Right atrium auricular region (tissue), 2 donors: ENCODE data around the gene EPAS1. TPM values are rescaled to one million over a fixed set of nuclear protein-coding genes. Genes with fewer than 3 reads are reported as not detected.

Experiments used
- DNase-seq: peaks from one replicate; pipeline ENCODE4 v3.0.0-alpha.2; 2019; ENCODE audit warnings: low spot score
- H3K27ac ChIP-seq, 2 donors: fragments of 200-600 bp; sonication (generic); 1 replicate in 1 of 2; 2 replicates in 1 of 2; pipeline ENCODE4 v1.5.1; 2016 to 2019
- H3K27me3 ChIP-seq, 2 donors: fragments of 200-600 bp; sonication (generic); one replicate each; pipeline versions ENCODE4 v1.5.1 to v1.6.0; 2017 to 2019
- H3K36me3 ChIP-seq: fragments of 200-600 bp; sonication (generic); one replicate; pipeline ENCODE4 v1.5.1; 2016
- H3K4me1 ChIP-seq, 2 donors: fragments of 200-600 bp; sonication (generic); one replicate each; pipeline versions ENCODE4 v1.5.1 to v1.6.0; 2017 to 2019
- H3K4me3 ChIP-seq, 2 donors: fragments of 200-600 bp; sonication (generic); 1 replicate in 1 of 2; 2 replicates in 1 of 2; pipeline ENCODE4 v1.5.1; 2017 to 2019; ENCODE audit warnings: mild to moderate bottlenecking in 1 of 2, moderate library complexity in 1 of 2
- H3K9me3 ChIP-seq, 2 donors: fragments of 200-600 bp; sonication (generic); one replicate each; pipeline ENCODE4 v1.5.1; 2019
- CTCF ChIP-seq, 2 donors: fragments of 200-600 bp; sonication (generic); IDR thresholded peaks; one replicate each; pipeline ENCODE4 v1.5.1; 2019; ENCODE audit warnings: antibody characterized with exemption in 2 of 2
- total RNA-seq, 2 donors: library from RNA; depleted of rRNA; stranded (reverse); fragments of >200 nt; gene quantifications; one replicate each; pipeline ENCODE4 v1.1.0, GENCODE V29; 2016

The EPAS1 gene
- total RNA-seq, 2 donors from 2014 or later, result 257 to 311 TPM

- Histone ChIP-seq H3K4me3 (peak overlapping the region in 1 of 2 donors; percentile 91), H3K4me1 (peaks cover 0 to 73% of the 10 kb centered on the region in 2 donors), H3K36me3 (no peaks in the 10 kb centered on the region), H3K27ac (peak overlapping the region; percentile 94 to 98), H3K9me3 (no peaks in the 10 kb centered on the region), H3K27me3 (no peaks in the 10 kb centered on the region)
- no peak for TF ChIP-seq CTCF (IDR thresholded peaks at IDR 0.05)
- DNase-seq, result peak; percentile 48
Observed at GRCh38 chr2:46303233-46303632, 6.0 kb downstream of the EPAS1 start.

- no peaks in the 10 kb centered on the region for H3K9me3 ChIP-seq
- peaks cover 0 to 79% of the 10 kb centered on the region in 2 donors for H3K4me1 ChIP-seq
- H3K27ac ChIP-seq, result peak overlapping the region; percentile 94 to 98
- H3K4me3 ChIP-seq, result peak overlapping the region in 1 of 2 donors; percentile 91
- no peak for DNase-seq
- H3K27me3 ChIP-seq, result no peaks in the 10 kb centered on the region
- no peaks in the 10 kb centered on the region for H3K36me3 ChIP-seq
- no peak for TF ChIP-seq CTCF (IDR thresholded peaks at IDR 0.05)
Observed at GRCh38 chr2:46303822-46304221, 6.6 kb downstream of the EPAS1 start.

DNA sequence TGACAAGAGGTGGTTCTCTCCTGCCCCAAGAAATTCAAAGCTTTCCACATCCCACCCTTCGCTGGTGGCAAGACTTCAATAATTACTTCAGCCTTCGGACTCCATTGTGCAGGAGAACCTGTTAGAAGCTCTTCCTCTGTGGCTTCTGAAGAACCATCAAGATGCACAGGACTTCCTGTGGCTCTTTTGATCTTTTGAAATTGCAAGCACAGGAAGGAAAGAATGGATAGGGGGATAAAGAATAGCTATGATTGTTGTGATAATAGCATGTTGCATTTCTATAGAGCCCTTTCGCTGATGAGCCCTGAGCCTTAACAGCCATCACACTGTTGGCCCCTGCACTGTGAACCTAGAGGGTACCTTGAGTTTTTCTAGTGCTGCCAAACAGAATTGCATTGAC is 7.4 kb downstream of the EPAS1 start:
- TF ChIP-seq CTCF (IDR thresholded peaks at IDR 0.05), result no peak
- Histone ChIP-seq H3K9me3 (no peaks in the 10 kb centered on the region), H3K4me1 (peaks cover 0 to 86% of the 10 kb centered on the region in 2 donors), H3K4me3 (no peak overlapping the region), H3K27me3 (no peaks in the 10 kb centered on the region), H3K27ac (peak overlapping the region; percentile 75 to 94), H3K36me3 (no peaks in the 10 kb centered on the region)
- DNase-seq, result no peak

DNA sequence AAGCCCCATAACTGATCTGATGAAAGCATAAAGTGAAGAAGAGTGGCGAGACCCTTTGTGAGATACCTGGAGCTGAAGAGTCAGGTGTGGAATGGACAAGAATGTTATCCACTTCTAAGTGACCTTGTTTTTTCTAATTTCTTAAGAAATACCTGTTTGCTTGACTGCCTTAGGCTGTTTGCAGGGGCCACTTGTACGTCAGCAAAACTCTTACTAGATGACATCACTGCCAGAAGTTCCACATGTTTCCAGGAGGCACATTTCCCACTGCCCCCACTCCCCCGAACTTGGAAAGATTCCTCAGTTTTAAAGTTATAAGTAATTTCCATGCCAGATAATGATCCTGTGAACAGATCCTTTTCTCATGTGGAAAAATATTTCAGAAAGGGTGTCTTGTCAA is 8.0 kb downstream of the EPAS1 start:
- TF ChIP-seq CTCF (IDR thresholded peaks at IDR 0.05), result no peak
- H3K36me3 ChIP-seq, result no peaks in the 10 kb centered on the region
- H3K27ac ChIP-seq, result peak overlapping the region; percentile 75 to 94
- peaks cover 0 to 88% of the 10 kb centered on the region in 2 donors for H3K4me1 ChIP-seq
- no peak for DNase-seq
- no peak overlapping the region for H3K4me3 ChIP-seq
- no peaks in the 10 kb centered on the region for H3K27me3 ChIP-seq
- H3K9me3 ChIP-seq, result no peaks in the 10 kb centered on the region

DNA sequence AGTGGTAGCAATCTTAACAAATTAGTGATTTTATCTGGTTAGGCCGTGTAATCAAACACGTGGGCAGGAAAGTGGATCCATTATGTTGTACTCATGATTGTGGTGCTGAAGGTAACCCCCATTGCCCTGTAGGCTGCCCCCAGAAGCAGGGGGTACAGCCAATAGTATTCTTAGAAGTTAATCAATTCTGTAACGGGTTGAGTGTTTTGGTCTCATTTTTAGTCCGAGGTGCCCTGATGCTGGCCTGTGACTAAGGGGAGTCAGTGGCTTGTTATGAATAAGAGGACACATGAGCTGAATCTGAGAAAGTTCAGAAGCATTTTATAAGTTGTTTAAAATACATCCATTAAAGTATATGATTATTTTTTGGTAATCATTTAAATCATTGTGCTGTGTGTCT is 8.6 kb downstream of the EPAS1 start:
- peaks cover 0 to 88% of the 10 kb centered on the region in 2 donors for H3K4me1 ChIP-seq
- peak overlapping the region; percentile 75 to 94 for H3K27ac ChIP-seq
- H3K9me3 ChIP-seq, result no peaks in the 10 kb centered on the region
- H3K4me3 ChIP-seq, result no peak overlapping the region
- no peaks in the 10 kb centered on the region for H3K36me3 ChIP-seq
- no peak for TF ChIP-seq CTCF (IDR thresholded peaks at IDR 0.05)
- H3K27me3 ChIP-seq, result no peaks in the 10 kb centered on the region
- no peak for DNase-seq

DNA sequence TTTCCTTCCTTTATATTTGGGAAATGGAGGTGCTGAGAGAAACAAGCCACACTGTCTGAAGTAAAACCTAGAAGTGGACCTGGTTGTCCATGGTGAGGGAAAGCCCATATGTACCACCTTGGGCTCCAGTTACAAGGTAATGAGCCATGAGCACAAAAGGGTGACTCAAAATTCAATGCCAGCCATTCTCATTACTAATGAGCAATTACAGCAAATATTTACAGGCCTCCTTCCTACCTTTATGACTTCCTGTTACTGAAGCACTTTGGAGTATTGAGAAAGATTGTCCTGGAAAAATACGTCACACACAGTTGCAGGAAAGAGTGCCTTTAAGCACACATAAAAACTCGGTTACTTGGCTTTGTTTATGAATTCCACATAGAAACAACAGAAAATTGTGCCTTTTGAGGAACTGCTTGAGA is 9.1 kb downstream of the EPAS1 start:
- Histone ChIP-seq H3K9me3 (no peaks in the 10 kb centered on the region), H3K27ac (peak overlapping the region; percentile 75 to 94), H3K4me3 (no peak overlapping the region), H3K36me3 (no peaks in the 10 kb centered on the region), H3K27me3 (no peaks in the 10 kb centered on the region), H3K4me1 (peaks cover 0 to 89% of the 10 kb centered on the region in 2 donors)
- TF ChIP-seq CTCF (IDR thresholded peaks at IDR 0.05), result no peak
- no peak for DNase-seq
